Endothelial cell of umbilical vein (primary cell): ENCODE results near the gene WDPCP. TPM values are rescaled to one million over a fixed set of nuclear protein-coding genes. Genes with fewer than 3 reads are reported as not detected.

Source experiments
- BruUV-seq: library from RNA; stranded (reverse); fragments of 400-500 nt; replicated peaks from 2 replicates; lab custom pipeline; 2021; lab: Mats Ljungman, UMichigan
- CTCF ChIA-PET: fragments of 300-600, 350-600 bp; sonication (Branson Sonifier 250); formaldehyde crosslinking; loops from one replicate; lab custom pipeline; 2021; ENCODE audit warnings: antibody characterized with exemption, inconsistent platforms; lab: Charles Lee
- POLR2A ChIA-PET: fragments of 300-600, 350-600 bp; sonication (Branson Sonifier 250); formaldehyde crosslinking; loops from one replicate; lab custom pipeline; 2021; ENCODE audit warnings: antibody characterized with exemption, inconsistent platforms; lab: Charles Lee
- DNase-seq: peaks from one replicate; pipeline ENCODE4 v3.0.0-alpha.2; 2011; ENCODE audit warnings: low read depth, low spot score
- FAIRE-seq: peaks from 2 replicates; lab custom pipeline; 2011; peaks lifted over from hg19 to GRCh38; lab: Jason Lieb, UNC
- H2AFZ ChIP-seq: 2 replicates; pipeline ENCODE4 v1.6.0; 2012; ENCODE audit warnings: low read depth, low read length, control low read depth, inconsistent platforms
- H3K27ac ChIP-seq: 2 replicates; pipeline ENCODE4 v1.5.1; 2011; ENCODE audit warnings: low read depth, mild to moderate bottlenecking, control low read depth, low read length, moderate library complexity; ENCODE audit not compliant: insufficient read depth
- H3K27me3 ChIP-seq, 2 experiments: 2 replicates each; pipeline versions ENCODE4 v1.6.0 to v1.6.1; 2011; ENCODE audit warnings: low read length in 2 of 2, mixed read lengths in 1 of 2; ENCODE audit not compliant: control insufficient read depth in 2 of 2, insufficient read depth in 2 of 2
- H3K36me3 ChIP-seq, 2 experiments: 2 replicates in 1 of 2; 3 replicates in 1 of 2; pipeline ENCODE4 v1.5.1; 2011; ENCODE audit warnings: low read length in 2 of 2, mild to moderate bottlenecking in 1 of 2, moderate library complexity in 1 of 2; ENCODE audit not compliant: control insufficient read depth in 2 of 2, insufficient read depth in 2 of 2; ENCODE audit errors: extremely low read depth in 1 of 2
- H3K4me1 ChIP-seq: 3 replicates; pipeline ENCODE4 v1.5.1; 2011; ENCODE audit warnings: mild to moderate bottlenecking, low read length; ENCODE audit not compliant: control insufficient read depth, insufficient read depth; ENCODE audit errors: extremely low read depth
- H3K4me2 ChIP-seq: 2 replicates; pipeline ENCODE4 v1.6.1; 2011; ENCODE audit warnings: low read length, control low read depth, mixed read lengths; ENCODE audit not compliant: insufficient read depth
- H3K4me3 ChIP-seq, 3 experiments: fragments of 200-600 bp in 1 of 3; sonication (generic), shearing (Covaris generic) in 1 of 3; replicated peaks in 1 of 3; 2 replicates each; pipeline ENCODE4 v1.5.1; 2011 to 2016; ENCODE audit warnings: control low read depth in 3 of 3, low read length in 3 of 3, mild to moderate bottlenecking in 2 of 3, inconsistent platforms in 1 of 3, low read depth in 1 of 3, moderate library complexity in 1 of 3; ENCODE audit not compliant: insufficient read depth in 1 of 3
- H3K79me2 ChIP-seq: 2 replicates; pipeline ENCODE4 v1.6.0; 2012; ENCODE audit warnings: low read length, inconsistent platforms; ENCODE audit not compliant: control insufficient read depth, insufficient read depth
- H3K9ac ChIP-seq: replicated peaks from 2 replicates; pipeline ENCODE3; 2011; ENCODE audit warnings: low read length, control low read depth; ENCODE audit not compliant: insufficient read depth; ENCODE audit errors: extremely low read depth
- H3K9me1 ChIP-seq: replicated peaks from 3 replicates; pipeline ENCODE4 v1.6.0; 2011; ENCODE audit warnings: mild to moderate bottlenecking, low read length; ENCODE audit not compliant: control insufficient read depth, insufficient read depth; ENCODE audit errors: extremely low read depth
- H3K9me3 ChIP-seq: replicated peaks from 2 replicates; pipeline ENCODE4 v1.5.1; 2012; ENCODE audit warnings: low read length, inconsistent platforms; ENCODE audit not compliant: control insufficient read depth, insufficient read depth
- H4K20me1 ChIP-seq: replicated peaks from 2 replicates; pipeline ENCODE3; 2011; ENCODE audit warnings: mild to moderate bottlenecking, low read length; ENCODE audit not compliant: control insufficient read depth, insufficient read depth; ENCODE audit errors: extremely low read depth
- CTCF ChIP-seq, 2 donors: IDR thresholded peaks; 1 replicate in 1 of 2; 2 replicates in 1 of 2; pipeline ENCODE4 v1.5.1; 2011; ENCODE audit warnings: low read length in 2 of 2, mild to moderate bottlenecking in 2 of 2, moderate library complexity in 2 of 2, control low read depth in 1 of 2, inconsistent platforms in 1 of 2, low read depth in 1 of 2; ENCODE audit not compliant: insufficient read depth in 1 of 2; ENCODE audit errors: extremely low read depth in 1 of 2
- EZH2 ChIP-seq: IDR thresholded peaks from 2 replicates; pipeline ENCODE4 v1.6.1; 2012; ENCODE audit warnings: borderline replicate concordance, low read depth, mild to moderate bottlenecking, moderate library complexity, low read length, inconsistent platforms; ENCODE audit not compliant: severe bottlenecking
- FOS ChIP-seq: IDR thresholded peaks from 2 replicates; pipeline ENCODE4 v1.6.1; 2011; ENCODE audit warnings: mild to moderate bottlenecking, low read length, moderate library complexity, borderline replicate concordance; ENCODE audit not compliant: insufficient read depth
- GATA2 ChIP-seq: IDR thresholded peaks from 2 replicates; pipeline ENCODE4 v1.7.0; 2011; ENCODE audit warnings: low read depth, mild to moderate bottlenecking, moderate library complexity, mixed read lengths, low read length; ENCODE audit not compliant: insufficient read length, insufficient read depth
- JUN ChIP-seq: IDR thresholded peaks from 2 replicates; pipeline ENCODE4 v1.6.1; 2011; ENCODE audit warnings: borderline replicate concordance, low read depth; ENCODE audit not compliant: insufficient read length, insufficient read depth
- MYC ChIP-seq: IDR thresholded peaks from one replicate; pipeline ENCODE4 v1.6.1; 2011; ENCODE audit warnings: mild to moderate bottlenecking, low read depth, low read length
- POLR2A ChIP-seq: IDR thresholded peaks from 2 replicates; pipeline ENCODE4 v1.6.1; 2012; ENCODE audit warnings: low read depth, mild to moderate bottlenecking, control low read depth, low read length
- POLR2AphosphoS5 ChIP-seq: IDR thresholded peaks from 2 replicates; pipeline ENCODE4 v1.6.1; 2012; ENCODE audit warnings: low read depth, mild to moderate bottlenecking, control low read depth, low read length, moderate library complexity; ENCODE audit not compliant: insufficient read depth
- dilution Hi-C: fragments of 300-500 bp; cut with MboI; formaldehyde crosslinking; loops from one replicate; pipeline ENCODE4 v1.15.0; 2019; ENCODE audit warnings: low sequenced_read_pairs; ENCODE audit not compliant: extremely low pct_ligation_motif_present
- intact Hi-C: fragments of 100-400 bp; cut with micrococcal nuclease; formaldehyde crosslinking; loops from one replicate; pipeline ENCODE4 v1.10.0; 2022
- polyA plus RNA-seq, 4 experiments: library from polyadenylated mRNA; depleted of rRNA in 3 of 4; stranded (reverse) in 3 of 4; unstranded in 1 of 4; fragments of >200 nt; gene quantifications; 2 replicates each; pipeline versions ENCODE4 v1.2.1 to v1.2.3, GENCODE V29; 2011 to 2012; ENCODE audit warnings: missing spikeins in 1 of 4
- total RNA-seq: library from RNA; stranded (reverse); gene quantifications from 2 replicates; pipeline ENCODE4 v1.2.3, GENCODE V29; 2021
- TF ChIP-seq, protein P1 (sequence below): IDR thresholded peaks from 2 replicates; pipeline ENCODE4 v1.6.1; 2011; ENCODE audit not compliant: insufficient read depth, insufficient read length

The WDPCP gene
- total and polyA plus RNA-seq, 2 donors (not counting 3 experiments of a cell fraction or from before 2014, with no cell fraction given), result 4.0 to 8.8 TPM

- TF ChIP-seq, protein P1, sequence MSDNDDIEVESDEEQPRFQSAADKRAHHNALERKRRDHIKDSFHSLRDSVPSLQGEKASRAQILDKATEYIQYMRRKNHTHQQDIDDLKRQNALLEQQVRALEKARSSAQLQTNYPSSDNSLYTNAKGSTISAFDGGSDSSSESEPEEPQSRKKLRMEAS, result no peak
- TF ChIP-seq GATA2 (no peak), CTCF (IDR thresholded peaks at IDR 0.05; ENCODE audit: extremely low read depth in 1 of 2, insufficient read depth in 1 of 2, low read depth in 1 of 2, low read length in 2 of 2) (no peak), JUN (no peak), FOS (no peak), POLR2A (no peak), EZH2 (no peak), POLR2AphosphoS5 (no peak), MYC (no peak)
- H3K9me3 ChIP-seq, result no peaks in the 10 kb centered on the region
- POLR2A ChIA-PET, result no interaction called here
- dilution Hi-C loops (no loop called here), intact Hi-C loops (no loop called here)
- H3K9ac ChIP-seq, result no peak overlapping the region
- H3K4me3 ChIP-seq, result no peak overlapping the region
- H4K20me1 ChIP-seq, result no peaks in the 10 kb centered on the region
- H3K4me1 ChIP-seq, result no peaks in the 10 kb centered on the region
- no peaks in the 10 kb centered on the region for H3K9me1 ChIP-seq
- CTCF ChIA-PET, result no interaction called here
- H3K27ac ChIP-seq, result no peak overlapping the region
- DNase-seq (no peak), FAIRE-seq (no peak)
- no peak overlapping the region for H2AFZ ChIP-seq
- no peaks in the 10 kb centered on the region for H3K36me3 ChIP-seq
- H3K79me2 ChIP-seq, result no peaks in the 10 kb centered on the region
- no peak overlapping the region for H3K4me2 ChIP-seq
- no peaks in the 10 kb centered on the region for H3K27me3 ChIP-seq
- BruUV-seq, result no TSS peak
These were observed 330.8 kb downstream of the WDPCP start for GRCh38 chr2:63257473-63257872.
